ENCODE data around the gene CAMK2A.

DNA sequence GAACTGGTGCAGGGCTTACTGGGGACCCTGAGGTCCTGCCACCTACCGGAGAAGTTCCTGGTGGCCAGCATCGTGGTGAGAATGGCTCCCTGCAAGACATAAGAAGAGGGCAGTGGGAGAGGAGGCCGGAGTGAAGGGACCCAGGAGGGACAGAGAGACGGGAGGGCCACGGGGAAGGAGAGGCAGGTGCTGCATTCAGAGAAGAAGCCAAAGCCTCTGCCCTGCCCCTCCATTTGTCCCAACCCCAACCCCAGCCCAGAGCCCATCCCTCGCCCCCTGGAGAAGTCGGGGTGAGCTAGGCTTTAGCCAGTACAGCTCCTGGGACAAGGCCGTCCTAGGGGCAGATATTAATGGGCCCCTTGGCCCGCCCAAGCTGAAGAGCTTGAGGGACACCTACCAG lies 41.8 kb downstream of the CAMK2A start:
- TF ChIP-seq, protein P1, sequence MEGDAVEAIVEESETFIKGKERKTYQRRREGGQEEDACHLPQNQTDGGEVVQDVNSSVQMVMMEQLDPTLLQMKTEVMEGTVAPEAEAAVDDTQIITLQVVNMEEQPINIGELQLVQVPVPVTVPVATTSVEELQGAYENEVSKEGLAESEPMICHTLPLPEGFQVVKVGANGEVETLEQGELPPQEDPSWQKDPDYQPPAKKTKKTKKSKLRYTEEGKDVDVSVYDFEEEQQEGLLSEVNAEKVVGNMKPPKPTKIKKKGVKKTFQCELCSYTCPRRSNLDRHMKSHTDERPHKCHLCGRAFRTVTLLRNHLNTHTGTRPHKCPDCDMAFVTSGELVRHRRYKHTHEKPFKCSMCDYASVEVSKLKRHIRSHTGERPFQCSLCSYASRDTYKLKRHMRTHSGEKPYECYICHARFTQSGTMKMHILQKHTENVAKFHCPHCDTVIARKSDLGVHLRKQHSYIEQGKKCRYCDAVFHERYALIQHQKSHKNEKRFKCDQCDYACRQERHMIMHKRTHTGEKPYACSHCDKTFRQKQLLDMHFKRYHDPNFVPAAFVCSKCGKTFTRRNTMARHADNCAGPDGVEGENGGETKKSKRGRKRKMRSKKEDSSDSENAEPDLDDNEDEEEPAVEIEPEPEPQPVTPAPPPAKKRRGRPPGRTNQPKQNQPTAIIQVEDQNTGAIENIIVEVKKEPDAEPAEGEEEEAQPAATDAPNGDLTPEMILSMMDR (IDR thresholded peaks at IDR 0.05; ENCODE audit: low read depth, low read length, missing input control): no peak
- TF ChIP-seq RAD21 (IDR thresholded peaks at IDR 0.05) (no peak), GABPA (IDR thresholded peaks at IDR 0.05 in 1 of 2, conservative IDR thresholded peaks at IDR 0.05 in 1 of 2) (no peak), EGR1 (IDR thresholded peaks at IDR 0.05; ENCODE audit: low read depth in 2 of 2) (no peak), SP1 (IDR thresholded peaks at IDR 0.05) (no peak)
- TF ChIP-seq, protein P2, sequence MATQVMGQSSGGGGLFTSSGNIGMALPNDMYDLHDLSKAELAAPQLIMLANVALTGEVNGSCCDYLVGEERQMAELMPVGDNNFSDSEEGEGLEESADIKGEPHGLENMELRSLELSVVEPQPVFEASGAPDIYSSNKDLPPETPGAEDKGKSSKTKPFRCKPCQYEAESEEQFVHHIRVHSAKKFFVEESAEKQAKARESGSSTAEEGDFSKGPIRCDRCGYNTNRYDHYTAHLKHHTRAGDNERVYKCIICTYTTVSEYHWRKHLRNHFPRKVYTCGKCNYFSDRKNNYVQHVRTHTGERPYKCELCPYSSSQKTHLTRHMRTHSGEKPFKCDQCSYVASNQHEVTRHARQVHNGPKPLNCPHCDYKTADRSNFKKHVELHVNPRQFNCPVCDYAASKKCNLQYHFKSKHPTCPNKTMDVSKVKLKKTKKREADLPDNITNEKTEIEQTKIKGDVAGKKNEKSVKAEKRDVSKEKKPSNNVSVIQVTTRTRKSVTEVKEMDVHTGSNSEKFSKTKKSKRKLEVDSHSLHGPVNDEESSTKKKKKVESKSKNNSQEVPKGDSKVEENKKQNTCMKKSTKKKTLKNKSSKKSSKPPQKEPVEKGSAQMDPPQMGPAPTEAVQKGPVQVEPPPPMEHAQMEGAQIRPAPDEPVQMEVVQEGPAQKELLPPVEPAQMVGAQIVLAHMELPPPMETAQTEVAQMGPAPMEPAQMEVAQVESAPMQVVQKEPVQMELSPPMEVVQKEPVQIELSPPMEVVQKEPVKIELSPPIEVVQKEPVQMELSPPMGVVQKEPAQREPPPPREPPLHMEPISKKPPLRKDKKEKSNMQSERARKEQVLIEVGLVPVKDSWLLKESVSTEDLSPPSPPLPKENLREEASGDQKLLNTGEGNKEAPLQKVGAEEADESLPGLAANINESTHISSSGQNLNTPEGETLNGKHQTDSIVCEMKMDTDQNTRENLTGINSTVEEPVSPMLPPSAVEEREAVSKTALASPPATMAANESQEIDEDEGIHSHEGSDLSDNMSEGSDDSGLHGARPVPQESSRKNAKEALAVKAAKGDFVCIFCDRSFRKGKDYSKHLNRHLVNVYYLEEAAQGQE (IDR thresholded peaks at IDR 0.05): no peak
- TF ChIP-seq, protein P3, sequence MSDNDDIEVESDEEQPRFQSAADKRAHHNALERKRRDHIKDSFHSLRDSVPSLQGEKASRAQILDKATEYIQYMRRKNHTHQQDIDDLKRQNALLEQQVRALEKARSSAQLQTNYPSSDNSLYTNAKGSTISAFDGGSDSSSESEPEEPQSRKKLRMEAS (IDR thresholded peaks at IDR 0.05): no peak
- TF ChIP-seq, protein P4, sequence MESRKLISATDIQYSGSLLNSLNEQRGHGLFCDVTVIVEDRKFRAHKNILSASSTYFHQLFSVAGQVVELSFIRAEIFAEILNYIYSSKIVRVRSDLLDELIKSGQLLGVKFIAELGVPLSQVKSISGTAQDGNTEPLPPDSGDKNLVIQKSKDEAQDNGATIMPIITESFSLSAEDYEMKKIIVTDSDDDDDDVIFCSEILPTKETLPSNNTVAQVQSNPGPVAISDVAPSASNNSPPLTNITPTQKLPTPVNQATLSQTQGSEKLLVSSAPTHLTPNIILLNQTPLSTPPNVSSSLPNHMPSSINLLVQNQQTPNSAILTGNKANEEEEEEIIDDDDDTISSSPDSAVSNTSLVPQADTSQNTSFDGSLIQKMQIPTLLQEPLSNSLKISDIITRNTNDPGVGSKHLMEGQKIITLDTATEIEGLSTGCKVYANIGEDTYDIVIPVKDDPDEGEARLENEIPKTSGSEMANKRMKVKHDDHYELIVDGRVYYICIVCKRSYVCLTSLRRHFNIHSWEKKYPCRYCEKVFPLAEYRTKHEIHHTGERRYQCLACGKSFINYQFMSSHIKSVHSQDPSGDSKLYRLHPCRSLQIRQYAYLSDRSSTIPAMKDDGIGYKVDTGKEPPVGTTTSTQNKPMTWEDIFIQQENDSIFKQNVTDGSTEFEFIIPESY (IDR thresholded peaks at IDR 0.05): no peak
- TF ChIP-seq, protein P5, sequence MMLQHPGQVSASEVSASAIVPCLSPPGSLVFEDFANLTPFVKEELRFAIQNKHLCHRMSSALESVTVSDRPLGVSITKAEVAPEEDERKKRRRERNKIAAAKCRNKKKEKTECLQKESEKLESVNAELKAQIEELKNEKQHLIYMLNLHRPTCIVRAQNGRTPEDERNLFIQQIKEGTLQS (IDR thresholded peaks at IDR 0.05): no peak
